HepG2 (cell line): Measurements from ENCODE around the gene ZBTB22. TPM values are rescaled to one million over a fixed set of nuclear protein-coding genes. Genes with fewer than 3 reads are reported as not detected.

ENCODE experiments used
- ATF6 ChIP-seq: sonication (generic); formaldehyde crosslinking; conservative IDR thresholded peaks from 2 replicates; pipeline ENCODE4 v1.4.0; 2020; ENCODE audit warnings: missing genetic modification reagents
- ATM ChIP-seq: fragments of 450-650 bp; IDR thresholded peaks from 2 replicates; pipeline ENCODE4 v1.7.1; 2017; ENCODE audit warnings: mild to moderate bottlenecking, borderline replicate concordance
- EZH2 ChIP-seq: conservative IDR thresholded peaks from 2 replicates; pipeline ENCODE4 v1.6.1; 2012; ENCODE audit warnings: mild to moderate bottlenecking, low read depth, low read length, moderate library complexity
- FLYWCH1 ChIP-seq: sonication (generic); formaldehyde crosslinking; IDR thresholded peaks from 2 replicates; pipeline ENCODE4 v1.8.1; 2023; ENCODE audit warnings: mild to moderate bottlenecking, missing genetic modification reagents
- GATAD2A ChIP-seq: IDR thresholded peaks from 2 replicates; pipeline ENCODE4 v1.6.1; 2016
- GRHL1 ChIP-seq: sonication (generic); formaldehyde crosslinking; conservative IDR thresholded peaks from 2 replicates; pipeline ENCODE4 v1.8.0; 2022; ENCODE audit warnings: missing genetic modification reagents
- HNRNPK ChIP-seq: fragments of 200-400 bp; formaldehyde crosslinking; IDR thresholded peaks from 2 replicates; pipeline ENCODE4 v1.6.1; 2018; ENCODE audit warnings: low read length, low read depth, moderate library complexity, mild to moderate bottlenecking; ENCODE audit not compliant: poor library complexity, severe bottlenecking
- NONO ChIP-seq, 2 experiments: fragments of 450-650 bp in 1 of 2; sonication (generic) in 1 of 2; formaldehyde crosslinking in 1 of 2; IDR thresholded peaks in 1 of 2; conservative IDR thresholded peaks in 1 of 2; 2 replicates each; pipeline versions ENCODE4 v1.6.1 to v1.8.0; 2017 to 2022; ENCODE audit warnings: mild to moderate bottlenecking in 1 of 2, missing genetic modification reagents in 1 of 2, moderate library complexity in 1 of 2
- NR2C2 ChIP-seq: sonication (generic); formaldehyde crosslinking; IDR thresholded peaks from 2 replicates; pipeline ENCODE4 v1.4.0; 2020; ENCODE audit warnings: missing genetic modification reagents, mild to moderate bottlenecking, moderate library complexity, borderline replicate concordance
- PAF1 ChIP-seq: IDR thresholded peaks from 2 replicates; pipeline ENCODE4 v1.6.1; 2016; ENCODE audit warnings: missing genetic modification reagents, missing compliant biosample characterization
- STAG1 ChIP-seq: sonication (generic); formaldehyde crosslinking; IDR thresholded peaks from 2 replicates; pipeline ENCODE4 v1.4.0; 2020; ENCODE audit warnings: missing genetic modification reagents
- TERF1 ChIP-seq: sonication (generic); formaldehyde crosslinking; IDR thresholded peaks from 2 replicates; pipeline ENCODE4 v1.8.0; 2022; ENCODE audit warnings: mild to moderate bottlenecking, missing genetic modification reagents, moderate library complexity
- TIGD3 ChIP-seq: sonication (generic); formaldehyde crosslinking; IDR thresholded peaks from 2 replicates; pipeline ENCODE4 v1.5.1; 2020; ENCODE audit warnings: mild to moderate bottlenecking, missing genetic modification reagents, borderline replicate concordance
- WIZ ChIP-seq: sonication (generic); formaldehyde crosslinking; IDR thresholded peaks from 2 replicates; pipeline ENCODE4 v1.5.1; 2020; ENCODE audit warnings: mild to moderate bottlenecking, missing genetic modification reagents
- ZKSCAN5 ChIP-seq: sonication (generic); formaldehyde crosslinking; IDR thresholded peaks from 2 replicates; pipeline ENCODE4 v1.5.1; 2020; ENCODE audit warnings: mild to moderate bottlenecking, missing genetic modification reagents
- ZMYM4 ChIP-seq: sonication (generic); formaldehyde crosslinking; IDR thresholded peaks from 2 replicates; pipeline ENCODE4 v1.8.1; 2023; ENCODE audit warnings: mild to moderate bottlenecking, missing genetic modification reagents
- ZNF468 ChIP-seq: sonication (generic); formaldehyde crosslinking; IDR thresholded peaks from 2 replicates; pipeline ENCODE4 v1.8.0; 2022; ENCODE audit warnings: mild to moderate bottlenecking, moderate library complexity, missing genetic modification reagents
- ZNF546 ChIP-seq: sonication (generic); formaldehyde crosslinking; conservative IDR thresholded peaks from 2 replicates; pipeline ENCODE4 v1.8.1; 2023; ENCODE audit warnings: mild to moderate bottlenecking, missing genetic modification reagents
- ZNF598 ChIP-seq: sonication (generic); formaldehyde crosslinking; IDR thresholded peaks from 2 replicates; pipeline ENCODE4 v1.5.1; 2020; ENCODE audit warnings: mild to moderate bottlenecking, missing genetic modification reagents, borderline replicate concordance
- polyA plus RNA-seq, 8 experiments: library from polyadenylated mRNA; depleted of rRNA in 3 of 8; stranded (reverse) in 7 of 8; unstranded in 1 of 8; fragments of >200 nt; fragmentation: Illumina TruSeq in 4 of 8; extraction: Trizol in 4 of 8; gene quantifications; 2 replicates each; pipeline versions ENCODE4 v1.2.1 to v1.2.3, GENCODE V29; 2011 to 2016; ENCODE audit warnings: low read depth in 4 of 8, missing spikeins in 1 of 8, mixed read lengths in 1 of 8; ENCODE audit not compliant: insufficient read depth in 1 of 8
- total RNA-seq, 5 experiments: library from RNA; depleted of rRNA; stranded (reverse); fragments of >200 nt; fragmentation: Illumina TruSeq; extraction: Trizol; gene quantifications; 2 replicates each; pipeline ENCODE4 v1.2.3, GENCODE V29; 2016; ENCODE audit warnings: low read depth in 1 of 5

ZBTB22 gene
- total and polyA plus RNA-seq, 2 of the 13 experiments (the other 11 are each of a cell fraction or from before 2014, with no cell fraction given): 8.0 to 10.6 TPM

- TF ChIP-seq FLYWCH1 (CRISPR knock-in tag) (no peak), ZNF546 (no peak), WIZ (CRISPR knock-in tag) (no peak), STAG1 (CRISPR knock-in tag) (no peak), GRHL1 (no peak), TIGD3 (CRISPR knock-in tag) (no peak), NONO (IDR thresholded peaks at IDR 0.05) (no peak), NONO (CRISPR knock-in tag; conservative IDR thresholded peaks at IDR 0.05) (peak; percentile 62; the same call in 1 of the 2 replicates), ZNF468 (CRISPR knock-in tag) (no peak), NR2C2 (CRISPR knock-in tag) (0 out of 2 replicates have a peak, but pooled peaks have one; percentile 26), TERF1 (no peak), ATM (no peak), HNRNPK (no peak), GATAD2A (CRISPR knock-in tag) (peak; percentile 27; the same call in 1 of the 2 replicates), PAF1 (CRISPR knock-in tag) (no peak), EZH2 (no peak), ZNF598 (CRISPR knock-in tag) (no peak), ZKSCAN5 (CRISPR knock-in tag) (no peak), ZMYM4 (CRISPR knock-in tag) (peak; percentile 62; the same call in 1 of the 2 replicates), ATF6 (no peak; the same call in 1 of the 2 replicates)
These were observed at the start of gene ZBTB22 (continued) for GRCh38 chr6:33317669-33318425.
